ENCODE measurements around the gene TRAPPC12. TPM values are rescaled to one million over a fixed set of nuclear protein-coding genes. Genes with fewer than 3 reads are reported as not detected.

Gene TRAPPC12
- total RNA-seq, 2 experiments from 2014 or later = 44.3 to 45.8 TPM

DNA sequence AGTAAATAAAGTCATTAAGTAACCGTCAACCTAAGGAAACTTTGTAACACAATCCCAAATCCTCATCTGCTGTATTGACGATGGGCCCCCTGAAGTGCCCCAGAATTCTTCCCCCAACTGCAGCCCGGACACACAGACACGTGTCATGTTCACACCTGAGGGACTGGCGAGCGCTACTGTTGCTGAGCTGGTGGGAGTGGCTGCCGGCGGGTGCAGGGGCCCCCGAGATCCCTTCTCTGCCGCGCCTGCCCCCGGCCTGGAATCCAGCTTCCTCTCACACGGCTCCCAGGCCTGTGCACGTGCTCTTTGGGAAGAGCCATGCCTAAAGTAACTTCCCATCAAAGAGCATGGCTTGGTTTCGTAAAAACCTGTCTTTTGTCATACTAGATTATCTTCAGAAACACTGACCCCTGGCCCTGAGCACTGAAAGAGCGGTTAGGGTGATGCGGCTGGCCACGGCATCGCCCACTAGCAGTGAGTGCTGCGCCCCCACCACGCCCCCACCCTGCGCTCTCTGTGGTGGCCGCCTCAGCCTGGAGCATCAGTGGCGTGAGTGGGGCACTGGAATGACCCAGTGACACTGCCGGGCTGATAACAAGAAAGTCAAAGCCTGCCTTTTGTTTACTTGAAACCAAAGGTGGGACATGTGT lies 83.8 kb downstream of the TRAPPC12 start:
- Mint-ChIP-seq H3K9me3 (no peaks in the 10 kb centered on the region), H3K27me3 (ENCODE audit: low read depth) (no peaks in the 10 kb centered on the region), H3K4me3 (no peak overlapping the region), H3K36me3 (ENCODE audit: low read depth) (peaks cover 15% of the 10 kb centered on the region), H3K4me1 (ENCODE audit: low read depth) (peaks cover 13% of the 10 kb centered on the region), H3K27ac (no peak overlapping the region)
- no peak for DNase-seq
- CTCF ChIA-PET = interaction anchor here (0.6 to 7.1 kb wide), 7 partner anchors 10 to 666 kb away, joined by 3 to 44 read pairs (median 3); partner anchors contain the start of gene RPS7
- intact Hi-C loops (cut with micrococcal nuclease) = loop anchor here (2.0 to 10.0 kb wide), 3 partner anchors 289 to 1343 kb away; no protein-coding TSS in a partner anchor

DNA sequence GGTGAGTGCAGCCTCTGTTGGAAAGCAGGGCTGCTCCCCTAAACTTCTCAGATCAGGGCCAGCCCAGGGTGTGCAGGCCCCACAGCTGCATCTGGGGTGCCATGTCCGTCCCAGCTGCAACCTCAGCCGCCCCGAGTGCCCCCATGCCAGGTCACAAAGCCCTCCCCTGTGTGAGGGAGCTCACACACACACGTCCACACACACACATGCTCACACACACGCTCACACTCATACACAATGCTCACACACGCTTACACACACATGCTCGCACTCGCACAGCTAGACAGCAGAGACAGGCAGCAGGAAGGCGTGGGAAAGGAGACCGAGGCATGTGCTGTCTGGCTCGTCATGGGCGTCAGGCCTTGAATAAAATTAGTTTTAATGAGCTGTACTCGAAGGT lies 84.5 kb downstream of the TRAPPC12 start:
- H3K4me1 Mint-ChIP-seq (ENCODE audit: low read depth) = peaks cover 13% of the 10 kb centered on the region
- intact Hi-C loops (cut with micrococcal nuclease) = loop anchor here (2.0 to 10.0 kb wide), 3 partner anchors 289 to 1343 kb away; no protein-coding TSS in a partner anchor
- H3K4me3 Mint-ChIP-seq = no peak overlapping the region
- H3K9me3 Mint-ChIP-seq = no peaks in the 10 kb centered on the region
- H3K36me3 Mint-ChIP-seq (ENCODE audit: low read depth) = peaks cover 16% of the 10 kb centered on the region
- CTCF ChIA-PET = interaction anchor here (0.6 to 7.1 kb wide), 3 partner anchors 40 to 667 kb away, joined by 3 to 44 read pairs (median 4); partner anchors contain the start of gene RPS7
- DNase-seq = no peak
- no peak overlapping the region for H3K27ac Mint-ChIP-seq
- no peaks in the 10 kb centered on the region for H3K27me3 Mint-ChIP-seq (ENCODE audit: low read depth)

DNA sequence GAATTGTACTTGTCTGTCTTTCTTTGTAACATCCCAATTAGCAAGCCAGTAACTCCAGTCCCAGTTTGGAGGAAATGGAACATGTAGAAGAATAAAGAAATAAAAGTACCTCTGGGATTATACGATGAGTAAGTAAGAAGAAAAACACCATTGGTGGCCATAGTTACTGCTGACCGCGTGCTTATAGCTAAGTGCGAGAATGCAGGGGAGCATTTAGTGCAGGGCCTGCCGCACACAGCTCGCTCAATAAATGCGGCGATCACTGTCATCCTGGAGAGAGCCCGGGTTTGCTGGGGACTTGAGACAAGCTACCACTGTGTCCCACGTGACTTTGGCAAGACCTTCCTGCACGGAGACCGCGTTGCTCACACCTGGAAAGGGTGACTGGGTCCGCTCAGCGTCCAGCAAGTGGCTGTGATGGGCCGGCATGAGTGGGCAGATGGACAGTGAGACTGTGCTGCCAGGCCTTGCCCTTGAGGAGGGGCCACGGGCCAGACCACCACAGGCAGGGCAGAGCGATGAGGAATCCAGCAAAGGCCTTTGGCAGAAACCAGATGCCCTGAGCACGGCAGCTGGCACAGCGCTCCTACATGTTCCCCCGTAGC lies 85.0 kb downstream of the TRAPPC12 start:
- intact Hi-C loops (cut with micrococcal nuclease) = loop anchor here (5.0 to 10.0 kb wide), 2 partner anchors 290 to 462 kb away; no protein-coding TSS in a partner anchor
- H3K36me3 Mint-ChIP-seq (ENCODE audit: low read depth) = peaks cover 16% of the 10 kb centered on the region
- DNase-seq = no peak
- H3K27me3 Mint-ChIP-seq (ENCODE audit: low read depth) = no peaks in the 10 kb centered on the region
- CTCF ChIA-PET = interaction anchor here (7.1 kb wide), 1 partner anchor 41 kb away, joined by 44 read pairs; no protein-coding TSS in a partner anchor
- no peak overlapping the region for H3K4me3 Mint-ChIP-seq
- H3K4me1 Mint-ChIP-seq (ENCODE audit: low read depth) = peaks cover 13% of the 10 kb centered on the region
- H3K9me3 Mint-ChIP-seq = no peaks in the 10 kb centered on the region
- no peak overlapping the region for H3K27ac Mint-ChIP-seq

DNA sequence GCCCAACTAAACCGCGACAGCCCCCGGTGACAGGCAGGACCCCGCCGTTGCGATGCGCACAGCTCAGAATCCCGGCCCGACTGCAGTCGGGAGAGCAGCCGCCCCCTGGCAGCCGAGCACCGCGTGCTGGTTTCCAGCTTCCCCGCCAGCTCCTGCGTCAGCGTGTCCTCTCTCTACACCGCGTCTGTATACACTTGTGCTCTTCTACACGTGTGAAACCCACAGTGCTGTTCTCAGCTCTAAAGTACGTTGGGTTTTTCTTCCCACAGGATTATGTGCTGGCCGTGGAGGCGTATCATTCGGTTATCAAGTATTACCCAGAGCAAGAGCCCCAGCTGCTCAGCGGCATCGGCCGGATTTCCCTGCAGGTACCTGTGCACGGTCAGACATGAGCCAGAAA lies 85.8 kb downstream of the TRAPPC12 start:
- Mint-ChIP-seq H3K27me3 (ENCODE audit: low read depth) (no peaks in the 10 kb centered on the region), H3K27ac (no peak overlapping the region), H3K36me3 (ENCODE audit: low read depth) (peaks cover 16% of the 10 kb centered on the region), H3K9me3 (no peaks in the 10 kb centered on the region), H3K4me1 (ENCODE audit: low read depth) (peaks cover 13% of the 10 kb centered on the region), H3K4me3 (no peak overlapping the region)
- CTCF ChIA-PET = no interaction called here
- intact Hi-C loops (cut with micrococcal nuclease) = loop anchor here (10.0 kb wide), 1 partner anchor 291 kb away; no protein-coding TSS in a partner anchor
- DNase-seq = no peak

DNA sequence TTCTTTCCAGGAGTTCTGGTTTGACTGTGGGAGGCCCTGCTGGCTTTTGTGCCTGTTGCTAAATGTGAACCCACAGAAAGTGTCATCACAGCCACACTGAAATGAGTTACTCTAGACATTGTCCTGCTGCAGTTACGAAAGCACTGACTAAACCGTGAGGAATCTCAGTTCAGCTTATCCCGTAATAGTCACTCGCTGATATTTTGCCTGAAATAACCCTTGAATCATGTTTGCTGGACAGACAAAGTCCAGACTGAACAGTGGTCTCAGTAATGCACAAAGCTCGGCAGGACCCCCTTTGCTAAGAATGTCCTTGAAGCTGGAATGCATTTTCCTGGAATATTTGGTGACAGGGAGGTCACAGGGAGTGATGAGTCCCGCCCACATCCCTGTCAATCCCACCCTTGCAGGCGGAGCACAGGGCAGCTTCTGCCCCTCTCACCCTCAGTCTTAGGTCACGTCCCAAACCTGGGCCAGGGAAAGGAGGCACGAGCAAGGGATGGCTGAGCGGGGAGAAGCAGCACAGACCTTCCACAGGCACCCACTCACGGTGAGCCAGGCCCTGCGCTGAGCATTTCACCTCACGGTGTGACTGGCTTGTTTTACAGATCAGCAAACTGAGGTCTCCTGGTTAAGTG lies 86.5 kb downstream of the TRAPPC12 start:
- CTCF ChIA-PET = interaction anchor here (1.4 kb wide), 1 partner anchor 42 kb away, joined by 5 read pairs; no protein-coding TSS in a partner anchor
- Mint-ChIP-seq H3K4me1 (ENCODE audit: low read depth) (peaks cover 11% of the 10 kb centered on the region), H3K9me3 (no peaks in the 10 kb centered on the region), H3K27ac (no peak overlapping the region), H3K36me3 (ENCODE audit: low read depth) (peaks cover 17% of the 10 kb centered on the region), H3K4me3 (no peak overlapping the region), H3K27me3 (ENCODE audit: low read depth) (no peaks in the 10 kb centered on the region)
- DNase-seq = no peak
- intact Hi-C loops (cut with micrococcal nuclease) = loop anchor here (10.0 kb wide), 1 partner anchor 291 kb away; no protein-coding TSS in a partner anchor

DNA sequence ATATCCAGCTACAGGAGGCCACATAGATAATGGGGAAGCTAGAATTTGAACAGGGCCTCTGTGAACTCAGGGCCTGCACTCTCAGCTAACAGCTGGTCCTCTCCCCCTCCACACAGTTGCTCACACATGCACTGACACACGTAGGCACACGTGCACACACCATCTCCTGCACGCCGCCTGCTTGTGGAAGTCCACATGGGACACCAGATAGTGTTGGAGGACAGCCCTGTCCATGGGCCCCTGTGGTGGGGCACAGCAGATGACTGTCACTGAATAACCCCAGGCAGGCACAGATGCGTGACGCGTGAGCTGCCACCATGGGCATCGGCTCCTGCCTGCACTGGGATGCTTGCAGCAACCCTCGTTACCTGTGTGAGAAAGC lies 87.0 kb downstream of the TRAPPC12 start:
- H3K27ac Mint-ChIP-seq = no peak overlapping the region
- H3K27me3 Mint-ChIP-seq (ENCODE audit: low read depth) = no peaks in the 10 kb centered on the region
- CTCF ChIA-PET = interaction anchor here (1.4 kb wide), 1 partner anchor 42 kb away, joined by 5 read pairs; no protein-coding TSS in a partner anchor
- H3K9me3 Mint-ChIP-seq = no peaks in the 10 kb centered on the region
- H3K4me1 Mint-ChIP-seq (ENCODE audit: low read depth) = peaks cover 6% of the 10 kb centered on the region
- DNase-seq = no peak
- intact Hi-C loops (cut with micrococcal nuclease) = loop anchor here (10.0 kb wide), 1 partner anchor 292 kb away; no protein-coding TSS in a partner anchor
- H3K4me3 Mint-ChIP-seq = no peak overlapping the region
- H3K36me3 Mint-ChIP-seq (ENCODE audit: low read depth) = peaks cover 19% of the 10 kb centered on the region

DNA sequence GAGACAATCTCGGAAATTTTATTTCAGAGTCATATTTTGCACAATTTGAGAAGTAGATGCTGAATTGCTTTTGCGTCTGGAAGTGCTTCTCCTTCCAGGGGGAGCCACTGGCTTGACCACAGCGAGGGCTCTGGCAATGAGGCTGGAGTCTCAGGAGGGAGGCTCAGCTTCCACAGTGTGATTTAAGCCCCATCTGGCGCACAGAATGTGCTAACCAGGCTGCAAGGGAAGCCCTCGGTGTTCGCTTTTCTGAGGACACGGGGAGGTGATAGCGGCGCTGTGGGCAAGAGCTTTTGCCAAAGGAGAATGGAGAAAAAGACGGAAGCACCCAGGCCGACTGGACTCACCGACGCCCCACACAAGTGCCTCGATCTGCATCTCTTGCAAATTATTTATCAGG lies 87.5 kb downstream of the TRAPPC12 start:
- Mint-ChIP-seq H3K9me3 (no peaks in the 10 kb centered on the region), H3K27me3 (ENCODE audit: low read depth) (no peaks in the 10 kb centered on the region), H3K27ac (no peak overlapping the region), H3K4me3 (no peak overlapping the region), H3K4me1 (ENCODE audit: low read depth) (peaks cover 2% of the 10 kb centered on the region), H3K36me3 (ENCODE audit: low read depth) (peaks cover 18% of the 10 kb centered on the region)
- no peak for DNase-seq
- CTCF ChIA-PET = interaction anchor here (1.4 kb wide), 1 partner anchor 43 kb away, joined by 5 read pairs; no protein-coding TSS in a partner anchor
- intact Hi-C loops (cut with micrococcal nuclease) = loop anchor here (10.0 kb wide), 1 partner anchor 292 kb away; no protein-coding TSS in a partner anchor

DNA sequence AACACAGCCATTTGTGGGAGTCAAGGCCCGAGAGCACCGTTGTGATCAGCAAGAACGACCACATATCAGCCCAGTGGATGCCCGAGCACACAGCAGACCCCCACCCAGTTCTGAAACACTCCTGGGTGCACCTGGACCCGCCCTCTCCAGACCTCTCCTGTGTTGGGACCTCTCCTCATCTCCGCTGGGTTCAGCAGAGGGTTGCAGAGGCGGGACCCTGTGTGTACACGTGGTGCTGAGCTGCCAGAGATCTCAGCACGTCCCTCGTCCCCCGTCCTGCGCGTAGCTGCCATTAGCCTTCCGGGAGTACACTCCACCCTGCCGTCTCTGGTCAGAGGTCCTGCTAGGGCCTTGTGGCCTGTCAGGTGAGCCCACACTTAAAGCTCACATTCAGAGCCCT lies 88.2 kb downstream of the TRAPPC12 start:
- Mint-ChIP-seq H3K36me3 (ENCODE audit: low read depth) (peaks cover 19% of the 10 kb centered on the region), H3K9me3 (no peaks in the 10 kb centered on the region), H3K27ac (no peak overlapping the region), H3K4me1 (ENCODE audit: low read depth) (no peaks in the 10 kb centered on the region), H3K27me3 (ENCODE audit: low read depth) (no peaks in the 10 kb centered on the region), H3K4me3 (no peak overlapping the region)
- DNase-seq = no peak
- CTCF ChIA-PET = interaction anchor here (1.4 kb wide), 1 partner anchor 44 kb away, joined by 5 read pairs; no protein-coding TSS in a partner anchor
- intact Hi-C loops (cut with micrococcal nuclease) = loop anchor here (10.0 kb wide), 1 partner anchor 293 kb away; no protein-coding TSS in a partner anchor

DNA sequence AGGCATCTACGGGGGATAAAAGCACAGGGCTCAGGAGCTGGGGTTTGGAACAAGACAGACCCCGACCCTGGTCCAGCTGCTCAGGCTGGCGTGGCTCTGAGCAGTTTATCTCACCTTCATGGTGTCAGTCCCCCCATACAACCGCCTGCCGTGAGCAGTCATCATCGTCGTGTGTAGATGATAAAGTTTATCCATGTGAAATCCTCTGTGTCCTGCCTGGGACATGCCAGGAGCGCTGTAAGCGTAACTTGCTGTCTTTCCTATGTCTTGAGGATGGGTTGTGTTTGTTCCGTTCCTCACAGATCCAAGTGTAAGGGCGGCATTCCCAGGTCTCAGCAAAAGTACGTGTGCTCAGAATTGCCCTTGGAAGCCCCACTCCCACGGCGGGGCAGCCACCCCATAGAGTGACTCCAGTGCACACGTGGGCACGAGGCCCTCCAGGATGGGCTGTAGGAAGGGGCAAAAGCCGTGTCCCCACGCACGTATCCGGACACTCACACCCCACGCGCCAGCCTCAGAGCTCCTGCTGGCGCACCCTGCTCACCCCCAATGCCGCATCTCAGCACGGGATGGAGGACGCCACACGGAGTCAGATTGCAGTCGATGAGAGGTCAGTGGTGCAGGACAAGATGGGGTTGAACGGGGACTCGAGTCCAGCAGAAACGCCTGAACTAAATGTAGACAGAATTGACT lies 88.9 kb downstream of the TRAPPC12 start:
- H3K4me3 Mint-ChIP-seq = no peak overlapping the region
- intact Hi-C loops (cut with micrococcal nuclease) = loop anchor here (10.0 kb wide), 1 partner anchor 294 kb away; no protein-coding TSS in a partner anchor
- no peaks in the 10 kb centered on the region for H3K4me1 Mint-ChIP-seq (ENCODE audit: low read depth)
- no peak for DNase-seq
- no peaks in the 10 kb centered on the region for H3K27me3 Mint-ChIP-seq (ENCODE audit: low read depth)
- no peaks in the 10 kb centered on the region for H3K9me3 Mint-ChIP-seq
- peaks cover 17% of the 10 kb centered on the region for H3K36me3 Mint-ChIP-seq (ENCODE audit: low read depth)
- no peak overlapping the region for H3K27ac Mint-ChIP-seq
- CTCF ChIA-PET = interaction anchor here (0.5 kb wide), 1 partner anchor 644 kb away, joined by 3 read pairs; no protein-coding TSS in a partner anchor

DNA sequence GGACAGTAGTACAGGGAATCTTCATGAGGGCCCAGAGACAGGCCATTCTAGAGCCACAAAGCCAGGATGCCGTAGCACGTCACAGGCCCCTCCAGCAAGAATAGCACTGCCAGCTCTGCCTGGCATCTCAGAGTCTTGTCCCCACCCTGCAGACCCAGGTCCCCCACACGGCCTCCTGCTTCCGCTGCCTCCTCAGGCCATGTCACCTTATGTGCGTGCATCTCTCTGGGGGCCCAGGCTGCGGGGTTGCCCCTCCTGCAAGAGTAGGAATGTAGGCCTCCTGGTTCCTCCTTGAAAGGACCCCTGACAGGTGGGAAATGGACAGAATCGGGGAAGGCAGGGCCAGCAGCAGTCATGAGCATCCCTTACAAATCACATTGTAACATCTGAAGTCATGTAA lies 90.0 kb downstream of the TRAPPC12 start:
- no peak overlapping the region for H3K4me3 Mint-ChIP-seq
- no peak overlapping the region for H3K27ac Mint-ChIP-seq
- no peaks in the 10 kb centered on the region for H3K9me3 Mint-ChIP-seq
- DNase-seq = no peak
- no peaks in the 10 kb centered on the region for H3K4me1 Mint-ChIP-seq (ENCODE audit: low read depth)
- intact Hi-C loops (cut with micrococcal nuclease) = loop anchor here (10.0 kb wide), 1 partner anchor 295 kb away; no protein-coding TSS in a partner anchor
- CTCF ChIA-PET = interaction anchor here (1.6 kb wide), 1 partner anchor 46 kb away, joined by 4 read pairs; no protein-coding TSS in a partner anchor
- no peaks in the 10 kb centered on the region for H3K27me3 Mint-ChIP-seq (ENCODE audit: low read depth)
- peaks cover 15% of the 10 kb centered on the region for H3K36me3 Mint-ChIP-seq (ENCODE audit: low read depth)

DNA sequence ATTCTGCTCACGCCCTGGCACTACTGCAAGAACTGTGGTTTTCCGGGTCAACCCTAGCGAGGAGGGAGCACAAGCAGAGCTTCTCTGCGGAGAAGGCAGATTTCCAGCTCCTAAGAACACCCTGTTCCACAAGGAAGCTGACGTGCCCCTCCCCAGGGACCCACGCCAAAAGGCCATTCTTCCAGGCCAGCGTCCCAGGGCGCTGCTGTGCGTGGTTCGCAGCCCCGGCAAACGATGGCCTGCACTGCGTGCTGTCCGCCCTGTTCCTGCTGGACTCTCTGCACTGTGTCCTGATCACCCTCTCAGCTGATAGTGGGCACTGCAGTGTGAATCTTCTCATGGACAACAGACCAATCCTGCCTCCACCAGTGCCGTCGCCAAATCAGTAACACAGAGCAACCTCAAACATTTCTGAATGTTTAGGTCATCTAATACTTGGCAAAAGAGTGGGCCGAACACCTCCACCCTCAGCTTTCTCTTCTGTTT lies 90.7 kb downstream of the TRAPPC12 start:
- no peaks in the 10 kb centered on the region for H3K27me3 Mint-ChIP-seq (ENCODE audit: low read depth)
- no peak overlapping the region for H3K4me3 Mint-ChIP-seq
- no peak overlapping the region for H3K27ac Mint-ChIP-seq
- CTCF ChIA-PET = interaction anchor here (1.4 to 1.6 kb wide), 2 partner anchors 8 to 46 kb away, joined by 4 to 5 read pairs; no protein-coding TSS in a partner anchor
- peaks cover 18% of the 10 kb centered on the region for H3K36me3 Mint-ChIP-seq (ENCODE audit: low read depth)
- intact Hi-C loops (cut with micrococcal nuclease) = no loop called here
- no peak for DNase-seq
- H3K9me3 Mint-ChIP-seq = no peaks in the 10 kb centered on the region
- H3K4me1 Mint-ChIP-seq (ENCODE audit: low read depth) = no peaks in the 10 kb centered on the region

All from activated naive CD4-positive, alpha-beta T cell treated with anti-CD3 and anti-CD28 coated beads for 36 hours (primary cell).